OCI-LY3 (cell line): ENCODE data around the gene LDLRAD4.

Source experiments
- EZH2phosphoT487 ChIP-seq: fragments of 200-600 bp; shearing (Covaris generic); IDR thresholded peaks from 2 replicates; pipeline ENCODE4 v1.6.1; 2018; ENCODE audit warnings: antibody characterized with exemption, mixed run types, low read depth
- TF ChIP-seq, protein P1 (sequence below): fragments of 200-600, 300-600 bp; sonication (generic); IDR thresholded peaks from 2 replicates; pipeline ENCODE4 v1.5.1; 2014; ENCODE audit warnings: antibody characterized with exemption, low read length, low read depth

GRCh38 chr18:13511961-13512577 lies 293.5 kb downstream of the LDLRAD4 start:
- TF ChIP-seq EZH2phosphoT487: no peak
- TF ChIP-seq, protein P1, sequence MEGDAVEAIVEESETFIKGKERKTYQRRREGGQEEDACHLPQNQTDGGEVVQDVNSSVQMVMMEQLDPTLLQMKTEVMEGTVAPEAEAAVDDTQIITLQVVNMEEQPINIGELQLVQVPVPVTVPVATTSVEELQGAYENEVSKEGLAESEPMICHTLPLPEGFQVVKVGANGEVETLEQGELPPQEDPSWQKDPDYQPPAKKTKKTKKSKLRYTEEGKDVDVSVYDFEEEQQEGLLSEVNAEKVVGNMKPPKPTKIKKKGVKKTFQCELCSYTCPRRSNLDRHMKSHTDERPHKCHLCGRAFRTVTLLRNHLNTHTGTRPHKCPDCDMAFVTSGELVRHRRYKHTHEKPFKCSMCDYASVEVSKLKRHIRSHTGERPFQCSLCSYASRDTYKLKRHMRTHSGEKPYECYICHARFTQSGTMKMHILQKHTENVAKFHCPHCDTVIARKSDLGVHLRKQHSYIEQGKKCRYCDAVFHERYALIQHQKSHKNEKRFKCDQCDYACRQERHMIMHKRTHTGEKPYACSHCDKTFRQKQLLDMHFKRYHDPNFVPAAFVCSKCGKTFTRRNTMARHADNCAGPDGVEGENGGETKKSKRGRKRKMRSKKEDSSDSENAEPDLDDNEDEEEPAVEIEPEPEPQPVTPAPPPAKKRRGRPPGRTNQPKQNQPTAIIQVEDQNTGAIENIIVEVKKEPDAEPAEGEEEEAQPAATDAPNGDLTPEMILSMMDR: no peak
